ENCODE results near the gene SEC24A. TPM values are rescaled to one million over a fixed set of nuclear protein-coding genes. Genes with fewer than 3 reads are reported as not detected.

Gene SEC24A
- total RNA-seq, 1 donor from 2014 or later, result 29.5 TPM

DNA sequence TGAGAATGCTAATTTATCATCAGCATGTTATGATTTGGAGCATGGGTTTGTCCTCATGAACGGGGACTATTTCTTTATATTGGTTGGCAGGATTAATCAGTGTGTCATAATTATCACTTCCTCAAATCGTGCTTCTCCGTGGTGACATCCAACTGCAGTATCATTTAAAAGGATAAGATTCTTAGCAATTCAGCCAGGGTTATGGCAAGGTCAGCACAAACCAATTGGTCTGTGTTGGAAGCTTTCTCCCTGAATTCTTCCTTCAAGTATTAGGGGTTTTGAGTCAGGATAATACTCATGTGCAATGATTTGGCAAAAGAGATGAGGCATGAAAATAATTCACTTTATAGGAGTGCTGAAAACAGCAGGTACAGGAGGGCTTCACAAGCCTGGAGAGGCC lies 84.2 kb downstream of the SEC24A start:
- no peaks in the 10 kb centered on the region for H3K4me1 Mint-ChIP-seq
- no peaks in the 10 kb centered on the region for H3K9me3 Mint-ChIP-seq
- H3K36me3 Mint-ChIP-seq, result no peaks in the 10 kb centered on the region
- no peaks in the 10 kb centered on the region for H3K27me3 Mint-ChIP-seq (ENCODE audit: low read depth)
- TF ChIP-seq, protein P1, sequence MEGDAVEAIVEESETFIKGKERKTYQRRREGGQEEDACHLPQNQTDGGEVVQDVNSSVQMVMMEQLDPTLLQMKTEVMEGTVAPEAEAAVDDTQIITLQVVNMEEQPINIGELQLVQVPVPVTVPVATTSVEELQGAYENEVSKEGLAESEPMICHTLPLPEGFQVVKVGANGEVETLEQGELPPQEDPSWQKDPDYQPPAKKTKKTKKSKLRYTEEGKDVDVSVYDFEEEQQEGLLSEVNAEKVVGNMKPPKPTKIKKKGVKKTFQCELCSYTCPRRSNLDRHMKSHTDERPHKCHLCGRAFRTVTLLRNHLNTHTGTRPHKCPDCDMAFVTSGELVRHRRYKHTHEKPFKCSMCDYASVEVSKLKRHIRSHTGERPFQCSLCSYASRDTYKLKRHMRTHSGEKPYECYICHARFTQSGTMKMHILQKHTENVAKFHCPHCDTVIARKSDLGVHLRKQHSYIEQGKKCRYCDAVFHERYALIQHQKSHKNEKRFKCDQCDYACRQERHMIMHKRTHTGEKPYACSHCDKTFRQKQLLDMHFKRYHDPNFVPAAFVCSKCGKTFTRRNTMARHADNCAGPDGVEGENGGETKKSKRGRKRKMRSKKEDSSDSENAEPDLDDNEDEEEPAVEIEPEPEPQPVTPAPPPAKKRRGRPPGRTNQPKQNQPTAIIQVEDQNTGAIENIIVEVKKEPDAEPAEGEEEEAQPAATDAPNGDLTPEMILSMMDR (IDR thresholded peaks at IDR 0.05; ENCODE audit: unreplicated experiment), result no peak
- no peak overlapping the region for H3K4me3 Mint-ChIP-seq
- H3K27ac Mint-ChIP-seq, result no peak overlapping the region
- no peak for DNase-seq (ENCODE audit: low spot score in 2 of 2, unreplicated experiment in 2 of 2)

DNA sequence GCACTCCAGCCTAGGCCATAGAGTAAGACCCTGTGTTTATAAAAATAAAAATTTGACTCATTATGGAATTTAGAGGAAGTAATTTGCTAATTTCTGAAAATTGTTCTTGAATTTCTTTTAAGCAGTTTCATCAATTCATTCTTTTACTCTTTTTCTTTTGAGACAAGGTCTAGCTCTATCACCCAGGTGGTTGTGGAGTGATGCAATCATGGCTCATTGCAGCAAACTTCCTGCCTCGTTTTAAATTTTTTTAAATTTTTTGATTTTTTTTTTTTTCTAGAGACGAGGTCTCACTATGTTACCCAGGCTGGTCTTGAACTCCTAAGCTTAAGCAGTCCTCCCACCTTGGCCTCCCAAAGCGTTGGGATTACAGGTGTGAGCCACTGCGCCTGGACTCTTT lies 86.7 kb downstream of the SEC24A start:
- H3K36me3 Mint-ChIP-seq, result no peaks in the 10 kb centered on the region
- H3K27ac Mint-ChIP-seq, result no peak overlapping the region
- no peaks in the 10 kb centered on the region for H3K9me3 Mint-ChIP-seq
- no peak overlapping the region for H3K4me3 Mint-ChIP-seq
- no peak for DNase-seq (ENCODE audit: low spot score in 2 of 2, unreplicated experiment in 2 of 2)
- no peaks in the 10 kb centered on the region for H3K27me3 Mint-ChIP-seq (ENCODE audit: low read depth)
- peaks cover 11% of the 10 kb centered on the region for H3K4me1 Mint-ChIP-seq
- TF ChIP-seq, protein P1 (IDR thresholded peaks at IDR 0.05; ENCODE audit: unreplicated experiment), result no peak

DNA sequence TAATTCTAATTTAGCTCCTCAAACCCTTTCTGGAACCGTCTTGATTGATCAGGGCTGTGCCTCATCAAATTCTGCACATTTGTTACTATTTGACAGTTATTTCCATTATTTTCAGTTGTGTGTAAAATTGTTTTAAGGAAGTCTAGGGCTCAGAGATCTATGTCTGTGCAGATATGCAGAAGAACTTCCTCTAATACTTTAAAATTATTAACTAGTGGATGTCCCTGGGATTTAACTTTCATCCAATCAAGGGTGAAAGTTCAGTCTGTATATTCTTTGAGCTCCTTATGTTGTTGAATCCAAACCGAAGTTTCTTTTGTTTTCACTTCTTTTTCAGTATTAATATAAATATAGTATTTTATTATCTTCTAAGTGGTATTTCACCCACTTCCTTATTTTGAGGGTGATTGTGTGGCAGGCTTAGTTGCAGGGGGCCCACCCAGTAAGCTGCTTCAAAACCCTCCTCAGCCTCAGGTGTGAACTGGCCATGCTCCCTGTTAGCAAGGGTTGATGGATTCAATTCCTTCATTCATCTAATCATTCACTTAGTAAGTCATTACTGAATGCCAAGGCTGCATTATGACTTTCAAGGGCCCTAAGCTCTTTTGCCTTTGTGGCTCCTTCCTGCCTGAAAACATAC lies 87.7 kb downstream of the SEC24A start:
- H3K4me3 Mint-ChIP-seq, result no peak overlapping the region
- no peaks in the 10 kb centered on the region for H3K9me3 Mint-ChIP-seq
- TF ChIP-seq, protein P1 (IDR thresholded peaks at IDR 0.05; ENCODE audit: unreplicated experiment), result no peak
- DNase-seq (ENCODE audit: low spot score in 2 of 2, unreplicated experiment in 2 of 2), result no peak
- H3K27me3 Mint-ChIP-seq (ENCODE audit: low read depth), result no peaks in the 10 kb centered on the region
- peaks cover 3% of the 10 kb centered on the region for H3K36me3 Mint-ChIP-seq
- no peak overlapping the region for H3K27ac Mint-ChIP-seq
- peaks cover 14% of the 10 kb centered on the region for H3K4me1 Mint-ChIP-seq

DNA sequence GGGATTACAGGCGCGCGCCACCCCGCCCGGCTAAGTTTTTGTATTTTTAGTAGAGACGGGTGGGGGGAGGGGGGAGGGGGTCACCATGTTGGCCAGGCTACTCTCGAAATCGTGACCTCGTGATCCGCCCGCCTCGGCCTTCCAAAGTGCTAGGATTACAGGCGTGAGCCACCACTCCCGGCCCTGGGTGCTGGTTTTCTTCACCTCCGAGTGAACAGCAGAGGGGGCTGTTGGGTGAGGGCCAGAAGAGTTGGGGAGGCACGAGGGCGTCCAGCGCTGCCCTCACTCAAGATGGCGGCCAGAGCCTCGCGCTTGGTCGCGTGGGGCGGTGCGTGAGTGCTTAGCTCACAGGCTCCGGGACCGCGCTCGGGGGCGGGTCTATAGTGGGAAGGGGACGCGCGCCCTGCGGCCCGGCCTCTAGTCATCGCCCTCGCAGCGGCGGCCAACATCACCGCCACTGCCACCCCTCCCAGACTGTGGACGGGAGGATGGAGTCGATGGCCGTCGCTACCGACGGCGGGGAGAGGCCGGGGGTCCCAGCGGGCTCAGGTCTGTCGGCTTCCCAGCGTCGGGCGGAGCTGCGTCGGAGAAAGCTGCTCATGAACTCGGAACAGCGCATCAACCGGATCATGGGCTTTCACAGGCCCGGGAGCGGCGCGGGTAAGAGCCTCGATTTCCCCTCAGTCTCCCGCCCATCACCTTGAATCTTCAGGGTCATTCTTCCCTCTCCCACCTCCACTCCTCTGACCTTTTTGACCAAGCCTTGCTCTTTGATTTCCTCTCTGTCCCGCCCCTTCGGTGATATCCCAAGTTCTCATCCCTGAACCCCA lies 89.8 kb downstream of the SEC24A start, which contains the start of gene CAMLG:
TSS of gene CAMLG (plus strand) at position 416 of the 830 bp plus-strand sequence. CDS start at position 489, 73 bp downstream.
- peak; percentile 94 to 95 for DNase-seq (ENCODE audit: low spot score in 2 of 2, unreplicated experiment in 2 of 2)
- Mint-ChIP-seq H3K36me3 (peaks cover 5% of the 10 kb centered on the region), H3K4me3 (peak within 1 kb of the TSS; percentile 92), H3K27me3 (ENCODE audit: low read depth) (no peaks in the 10 kb centered on the region), H3K27ac (peak within 1 kb of the TSS; percentile 94), H3K4me1 (peaks cover 14% of the 10 kb centered on the region), H3K9me3 (no peaks in the 10 kb centered on the region)
- TF ChIP-seq, protein P1 (IDR thresholded peaks at IDR 0.05; ENCODE audit: unreplicated experiment), result peak; percentile 65

DNA sequence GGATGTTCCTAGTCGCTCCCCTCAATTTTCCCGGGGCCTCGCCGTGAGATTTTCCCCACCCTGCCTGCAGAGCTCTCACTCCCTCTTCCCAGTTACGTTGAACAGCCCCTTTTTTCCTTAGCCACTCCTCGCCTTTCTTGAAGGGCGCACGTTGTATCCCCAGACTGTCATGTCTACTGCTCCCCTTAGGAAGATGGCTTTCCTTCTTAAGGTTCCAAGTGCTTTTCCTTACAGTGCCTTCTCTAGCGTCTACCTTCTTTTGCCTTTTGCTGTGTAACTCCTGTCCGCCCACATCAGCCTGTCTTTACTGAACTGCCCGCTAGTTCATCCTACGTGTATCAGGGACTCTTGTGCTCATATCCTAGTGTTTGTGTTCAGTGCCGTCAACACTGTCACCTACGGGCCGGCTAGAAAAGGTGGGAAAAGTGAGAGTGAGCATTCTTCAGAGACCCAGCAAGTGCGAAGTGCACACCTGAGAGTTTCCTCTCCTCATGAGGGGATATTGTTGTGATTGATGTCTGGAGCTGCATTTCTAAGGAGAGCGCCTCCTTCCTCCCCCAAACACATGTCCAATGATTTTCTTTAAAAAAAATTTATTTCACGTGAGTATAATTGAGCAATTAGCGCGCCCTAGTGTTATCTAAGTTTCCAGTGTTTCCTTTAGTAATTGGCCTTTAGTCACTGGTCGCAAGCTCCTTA lies 90.5 kb downstream of the SEC24A start:
- no peaks in the 10 kb centered on the region for H3K9me3 Mint-ChIP-seq
- peaks cover 5% of the 10 kb centered on the region for H3K36me3 Mint-ChIP-seq
- TF ChIP-seq, protein P1 (IDR thresholded peaks at IDR 0.05; ENCODE audit: unreplicated experiment), result no peak
- no peaks in the 10 kb centered on the region for H3K27me3 Mint-ChIP-seq (ENCODE audit: low read depth)
- DNase-seq (ENCODE audit: low spot score in 2 of 2, unreplicated experiment in 2 of 2), result no peak
- H3K4me1 Mint-ChIP-seq, result peaks cover 14% of the 10 kb centered on the region
- peak overlapping the region; percentile 92 for H3K4me3 Mint-ChIP-seq
- peak overlapping the region; percentile 94 for H3K27ac Mint-ChIP-seq

Data from mesothelial cell of epicardium (in vitro differentiated cells).